SU-DHL-6 (cell line): ENCODE results near the gene EEPD1.

ENCODE experiments used
- EZH2phosphoT487 ChIP-seq: fragments of 200-600 bp; sonication (generic), shearing (Covaris generic); conservative IDR thresholded peaks from 2 replicates; pipeline ENCODE4 v1.6.1; 2018; ENCODE audit warnings: mild to moderate bottlenecking, antibody characterized with exemption, low read length, moderate library complexity, mixed read lengths
- TF ChIP-seq, protein P1 (sequence below): fragments of 200-600 bp; sonication (generic); IDR thresholded peaks from one replicate; pipeline ENCODE4 v1.5.1; 2017; ENCODE audit warnings: antibody characterized with exemption, mild to moderate bottlenecking, low read length, moderate library complexity; ENCODE audit not compliant: insufficient read depth, poor library complexity, severe bottlenecking

DNA sequence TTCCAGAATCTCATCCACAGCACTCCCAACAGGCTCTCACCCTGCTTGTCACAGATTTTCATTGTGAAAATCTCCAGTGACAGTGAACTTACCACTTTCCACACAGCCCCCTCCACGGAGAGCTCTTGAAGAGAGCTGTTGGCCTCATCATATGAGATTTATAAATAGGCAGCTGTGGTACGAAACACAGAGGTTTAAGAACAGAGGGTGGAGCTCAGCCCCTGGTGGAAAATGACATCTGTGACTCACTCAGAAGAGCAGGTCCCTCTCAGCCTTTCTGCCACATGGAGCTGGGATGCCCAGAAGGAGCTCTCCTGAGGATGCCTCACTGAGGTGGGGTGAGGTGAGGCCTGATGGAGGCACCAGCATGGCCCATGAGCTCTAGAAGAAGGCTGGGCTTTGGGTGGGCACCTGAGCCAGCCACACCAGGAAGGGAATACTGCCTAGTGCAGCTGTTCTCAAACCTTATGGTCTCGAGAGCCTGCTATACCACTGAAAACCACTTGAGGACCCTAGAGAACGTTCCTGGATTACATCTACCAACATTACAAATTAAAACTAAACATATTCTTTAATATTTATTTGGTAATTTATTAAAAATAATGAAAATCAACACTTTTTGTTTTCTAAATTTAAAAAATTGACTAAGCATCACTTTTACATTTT lies 25.8 kb upstream of the EEPD1 start:
- TF ChIP-seq, protein P1, sequence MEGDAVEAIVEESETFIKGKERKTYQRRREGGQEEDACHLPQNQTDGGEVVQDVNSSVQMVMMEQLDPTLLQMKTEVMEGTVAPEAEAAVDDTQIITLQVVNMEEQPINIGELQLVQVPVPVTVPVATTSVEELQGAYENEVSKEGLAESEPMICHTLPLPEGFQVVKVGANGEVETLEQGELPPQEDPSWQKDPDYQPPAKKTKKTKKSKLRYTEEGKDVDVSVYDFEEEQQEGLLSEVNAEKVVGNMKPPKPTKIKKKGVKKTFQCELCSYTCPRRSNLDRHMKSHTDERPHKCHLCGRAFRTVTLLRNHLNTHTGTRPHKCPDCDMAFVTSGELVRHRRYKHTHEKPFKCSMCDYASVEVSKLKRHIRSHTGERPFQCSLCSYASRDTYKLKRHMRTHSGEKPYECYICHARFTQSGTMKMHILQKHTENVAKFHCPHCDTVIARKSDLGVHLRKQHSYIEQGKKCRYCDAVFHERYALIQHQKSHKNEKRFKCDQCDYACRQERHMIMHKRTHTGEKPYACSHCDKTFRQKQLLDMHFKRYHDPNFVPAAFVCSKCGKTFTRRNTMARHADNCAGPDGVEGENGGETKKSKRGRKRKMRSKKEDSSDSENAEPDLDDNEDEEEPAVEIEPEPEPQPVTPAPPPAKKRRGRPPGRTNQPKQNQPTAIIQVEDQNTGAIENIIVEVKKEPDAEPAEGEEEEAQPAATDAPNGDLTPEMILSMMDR, result peak; percentile 27
- TF ChIP-seq EZH2phosphoT487, result no peak
